DOHH2 (cell line): Measurements from ENCODE around the gene SCN11A.

Experiments used
- H3F3A ChIP-seq: fragments of 200-600 bp; sonication (generic), shearing (Covaris generic); 2 replicates; pipeline ENCODE4 v1.6.0; 2016; ENCODE audit warnings: antibody characterized with exemption, mild to moderate bottlenecking; ENCODE audit not compliant: control insufficient read depth, insufficient read depth
- H3K27ac ChIP-seq: fragments of 200-600 bp; sonication (generic); 2 replicates; pipeline ENCODE4 v1.5.1; 2014; ENCODE audit warnings: low read depth, mild to moderate bottlenecking, low read length, moderate library complexity
- H3K27me3 ChIP-seq: fragments of 200-600 bp; sonication (generic); 2 replicates; pipeline ENCODE4 v1.6.1; 2014; ENCODE audit warnings: mild to moderate bottlenecking, low read length, mixed read lengths; ENCODE audit not compliant: control insufficient read depth
- H3K36me3 ChIP-seq: fragments of 200-600 bp; sonication (generic); 2 replicates; pipeline ENCODE4 v1.6.1; 2014; ENCODE audit warnings: mild to moderate bottlenecking, low read length, moderate library complexity, mixed read lengths; ENCODE audit not compliant: control insufficient read depth
- H3K4me1 ChIP-seq: fragments of 200-600 bp; sonication (generic); 2 replicates; pipeline ENCODE4 v1.6.1; 2014; ENCODE audit warnings: mild to moderate bottlenecking, low read length, mixed read lengths; ENCODE audit not compliant: control insufficient read depth
- H3K4me2 ChIP-seq: fragments of 200-600 bp; sonication (generic); 2 replicates; pipeline ENCODE4 v1.6.0; 2014; ENCODE audit warnings: mild to moderate bottlenecking, low read length, moderate library complexity
- H3K4me3 ChIP-seq: fragments of 200-600 bp; sonication (generic); 2 replicates; pipeline ENCODE4 v1.5.1; 2014; ENCODE audit warnings: mild to moderate bottlenecking, low read length, mixed read lengths
- H3K79me2 ChIP-seq: fragments of 200-600 bp; sonication (generic); 2 replicates; pipeline ENCODE4 v1.6.1; 2014; ENCODE audit warnings: mild to moderate bottlenecking, low read length, mixed read lengths; ENCODE audit not compliant: control insufficient read depth
- H3K9me2 ChIP-seq: fragments of 200-600 bp; sonication (generic); replicated peaks from 2 replicates; pipeline ENCODE4 v1.6.1; 2014; ENCODE audit warnings: mild to moderate bottlenecking, low read length, mixed read lengths; ENCODE audit not compliant: control insufficient read depth
- H3K9me3 ChIP-seq: fragments of 200-600 bp; sonication (generic); 2 replicates; pipeline ENCODE4 v1.6.1; 2014; ENCODE audit warnings: antibody characterized with exemption, low read length, mixed read lengths; ENCODE audit not compliant: control insufficient read depth, insufficient read depth
- H4K20me1 ChIP-seq: fragments of 200-600 bp; sonication (generic); 2 replicates; pipeline ENCODE4 v1.6.0; 2014; ENCODE audit warnings: low read depth, mild to moderate bottlenecking, antibody characterized with exemption, low read length, moderate library complexity; ENCODE audit not compliant: control insufficient read depth, insufficient read depth
- EZH2phosphoT487 ChIP-seq: fragments of 200-600 bp; sonication (generic); IDR thresholded peaks from 2 replicates; pipeline ENCODE4 v1.6.1; 2017; ENCODE audit warnings: borderline replicate concordance, mild to moderate bottlenecking, antibody characterized with exemption, low read length, moderate library complexity, mixed read lengths
- TF ChIP-seq, protein P1 (sequence below): fragments of 200-600 bp; sonication (generic); IDR thresholded peaks from one replicate; pipeline ENCODE4 v1.5.1; 2014; ENCODE audit warnings: antibody characterized with exemption, mild to moderate bottlenecking, low read depth, low read length; ENCODE audit not compliant: poor library complexity, severe bottlenecking

Gene SCN11A

DNA sequence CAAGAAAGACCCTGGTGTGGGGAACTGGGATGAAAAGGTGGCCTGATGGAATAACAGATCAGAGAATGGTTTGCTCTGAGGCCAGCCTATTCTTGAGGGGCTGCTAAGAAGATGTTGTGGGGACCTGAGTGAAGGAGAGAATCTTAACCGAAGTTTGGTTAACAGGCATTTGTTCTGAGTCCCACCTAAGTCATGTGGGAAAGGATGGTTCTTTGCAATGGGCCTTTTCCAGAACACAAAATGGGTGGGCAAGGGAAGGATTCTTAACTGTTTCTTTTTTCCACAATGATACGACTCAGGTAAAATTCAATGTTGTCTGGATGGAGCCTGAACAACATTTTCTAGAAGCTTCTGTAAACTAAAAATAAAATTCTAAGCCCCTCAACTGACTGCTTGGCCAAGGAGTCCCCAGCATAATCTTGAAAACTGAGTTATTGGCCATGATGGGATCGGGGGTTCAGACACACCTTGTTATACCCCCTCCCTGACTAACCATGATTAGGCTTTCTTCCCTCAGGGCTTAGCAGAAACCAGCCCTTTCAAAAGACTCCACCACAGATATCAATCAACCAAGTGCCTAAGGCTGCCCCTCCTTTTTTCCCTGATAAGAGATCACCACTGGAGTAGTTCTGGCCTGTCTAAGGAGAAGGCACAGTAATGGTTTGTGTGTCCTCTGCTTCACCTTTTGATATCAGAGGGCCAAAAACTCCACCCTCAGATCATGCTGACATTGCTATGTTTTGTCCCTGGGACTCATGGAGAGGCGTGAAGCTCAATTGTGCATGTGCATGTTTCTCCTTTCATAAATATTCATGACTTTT, 30.1 kb downstream of the SCN11A start:
- Histone ChIP-seq H3K4me3 (no peak overlapping the region), H3K27ac (no peak overlapping the region), H3K4me2 (no peak overlapping the region), H3F3A (no peaks in the 10 kb centered on the region), H3K9me2 (no peaks in the 10 kb centered on the region), H3K79me2 (no peaks in the 10 kb centered on the region), H3K9me3 (no peaks in the 10 kb centered on the region), H3K4me1 (no peaks in the 10 kb centered on the region), H3K27me3 (peaks cover 10% of the 10 kb centered on the region), H3K36me3 (no peaks in the 10 kb centered on the region), H4K20me1 (no peaks in the 10 kb centered on the region)
- TF ChIP-seq, protein P1, sequence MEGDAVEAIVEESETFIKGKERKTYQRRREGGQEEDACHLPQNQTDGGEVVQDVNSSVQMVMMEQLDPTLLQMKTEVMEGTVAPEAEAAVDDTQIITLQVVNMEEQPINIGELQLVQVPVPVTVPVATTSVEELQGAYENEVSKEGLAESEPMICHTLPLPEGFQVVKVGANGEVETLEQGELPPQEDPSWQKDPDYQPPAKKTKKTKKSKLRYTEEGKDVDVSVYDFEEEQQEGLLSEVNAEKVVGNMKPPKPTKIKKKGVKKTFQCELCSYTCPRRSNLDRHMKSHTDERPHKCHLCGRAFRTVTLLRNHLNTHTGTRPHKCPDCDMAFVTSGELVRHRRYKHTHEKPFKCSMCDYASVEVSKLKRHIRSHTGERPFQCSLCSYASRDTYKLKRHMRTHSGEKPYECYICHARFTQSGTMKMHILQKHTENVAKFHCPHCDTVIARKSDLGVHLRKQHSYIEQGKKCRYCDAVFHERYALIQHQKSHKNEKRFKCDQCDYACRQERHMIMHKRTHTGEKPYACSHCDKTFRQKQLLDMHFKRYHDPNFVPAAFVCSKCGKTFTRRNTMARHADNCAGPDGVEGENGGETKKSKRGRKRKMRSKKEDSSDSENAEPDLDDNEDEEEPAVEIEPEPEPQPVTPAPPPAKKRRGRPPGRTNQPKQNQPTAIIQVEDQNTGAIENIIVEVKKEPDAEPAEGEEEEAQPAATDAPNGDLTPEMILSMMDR = no peak
- no peak for TF ChIP-seq EZH2phosphoT487

DNA sequence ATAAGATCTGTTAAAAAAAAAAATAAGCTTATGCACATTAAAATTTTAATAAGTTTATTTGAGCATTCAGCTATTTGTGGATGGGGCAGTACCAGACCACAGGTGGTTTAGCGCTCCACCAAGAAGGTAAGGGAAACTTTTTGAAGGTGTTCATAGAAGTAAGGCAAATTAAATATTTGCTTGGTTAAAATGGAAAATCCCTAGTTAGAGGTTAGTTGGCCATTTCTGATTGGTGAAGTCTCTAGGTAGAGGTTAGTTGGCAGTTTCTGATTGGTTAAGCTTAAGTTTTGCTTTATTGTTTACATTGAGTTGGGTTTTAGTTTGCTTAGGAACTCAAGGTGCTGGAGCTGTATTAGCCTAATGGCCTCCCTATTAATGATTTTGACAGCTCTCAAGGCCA, 30.7 kb downstream of the SCN11A start:
- H3K4me1 ChIP-seq = no peaks in the 10 kb centered on the region
- H3K9me3 ChIP-seq = no peaks in the 10 kb centered on the region
- no peak overlapping the region for H3K4me2 ChIP-seq
- H3K79me2 ChIP-seq = no peaks in the 10 kb centered on the region
- H3K27me3 ChIP-seq = peaks cover 6% of the 10 kb centered on the region; the same call in 1 of the 2 replicates
- H3F3A ChIP-seq = no peaks in the 10 kb centered on the region
- no peaks in the 10 kb centered on the region for H4K20me1 ChIP-seq
- no peaks in the 10 kb centered on the region for H3K36me3 ChIP-seq
- H3K27ac ChIP-seq = no peak overlapping the region
- TF ChIP-seq EZH2phosphoT487 = no peak
- TF ChIP-seq, protein P1 = no peak
- no peaks in the 10 kb centered on the region for H3K9me2 ChIP-seq
- no peak overlapping the region for H3K4me3 ChIP-seq

DNA sequence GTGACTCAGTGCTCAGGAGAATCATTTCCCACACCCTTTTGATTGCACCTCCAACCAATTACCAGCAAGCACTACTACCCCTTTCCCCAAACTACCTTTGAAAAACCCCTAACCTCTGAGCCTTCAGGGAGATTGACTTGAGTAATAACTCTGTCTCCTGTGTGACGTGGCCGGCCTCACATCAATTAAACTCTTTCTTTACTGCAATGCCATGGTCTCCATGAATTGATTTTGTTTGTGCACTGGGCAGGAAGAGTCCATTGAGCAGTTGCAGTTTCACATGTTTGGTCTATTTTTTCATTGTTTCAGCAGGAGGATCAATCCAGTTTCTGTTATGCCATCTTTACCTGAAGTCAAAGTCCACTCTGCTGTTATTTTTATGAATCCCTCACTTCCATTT, 32.4 kb downstream of the SCN11A start:
- TF ChIP-seq EZH2phosphoT487 = no peak
- TF ChIP-seq, protein P1 = no peak
- H3K36me3 ChIP-seq = no peaks in the 10 kb centered on the region
- no peaks in the 10 kb centered on the region for H3K9me2 ChIP-seq
- no peaks in the 10 kb centered on the region for H3F3A ChIP-seq
- H3K4me3 ChIP-seq = no peak overlapping the region
- H3K4me1 ChIP-seq = no peaks in the 10 kb centered on the region
- H3K4me2 ChIP-seq = no peak overlapping the region
- peaks cover 6% of the 10 kb centered on the region; the same call in 1 of the 2 replicates for H3K27me3 ChIP-seq
- H3K9me3 ChIP-seq = no peaks in the 10 kb centered on the region
- H4K20me1 ChIP-seq = no peaks in the 10 kb centered on the region
- H3K79me2 ChIP-seq = no peaks in the 10 kb centered on the region
- H3K27ac ChIP-seq = no peak overlapping the region
